NCI-H1417 treated with DMSO at 0.1 percent for 48 hours (cell line): ENCODE data around the gene LSMEM2.
"Not testable (repeated sequence)": the region's sequence is repeated elsewhere in the genome, so short reads cannot be mapped to it uniquely, and the experiment has no call there.

Experiments
- DNase-seq: peaks from one replicate; lab custom pipeline; 2025; lab: John Stamatoyannopoulos, UW

Gene LSMEM2

GRCh38 chr3:50245831-50246516 is 32.9 kb upstream of the LSMEM2 start:
- no peak for DNase-seq

GRCh38 chr3:50246517-50246954 is 32.4 kb upstream of the LSMEM2 start:
- DNase-seq: no peak

GRCh38 chr3:50248387-50248786 is 30.5 kb upstream of the LSMEM2 start:
- DNase-seq: no peak

DNA sequence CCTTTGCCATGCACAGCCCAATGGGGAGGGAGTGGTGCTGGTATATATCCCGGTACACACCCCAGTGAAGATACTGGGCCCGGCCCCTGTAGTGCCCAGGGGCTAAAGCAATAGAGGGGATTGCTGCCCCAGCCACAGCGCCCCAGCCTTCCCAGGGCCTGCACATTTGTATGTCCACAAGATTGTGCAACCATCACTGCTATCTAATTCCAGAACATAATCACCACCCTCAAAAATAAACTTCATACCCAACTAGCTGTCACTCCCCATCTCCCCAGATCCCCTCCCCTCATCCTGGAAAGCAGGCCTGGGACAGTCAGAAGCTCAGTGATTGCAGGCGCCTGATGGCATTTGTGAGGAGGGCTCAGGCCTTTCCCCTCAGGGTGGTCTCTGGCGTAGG is 29.4 kb upstream of the LSMEM2 start:
- no peak for DNase-seq

- no peak for DNase-seq
Measured at GRCh38 chr3:50250514-50250913, 28.4 kb upstream of the LSMEM2 start.

- DNase-seq: no peak
Measured at GRCh38 chr3:50251220-50251619, 27.7 kb upstream of the LSMEM2 start.

- no peak for DNase-seq
Measured at GRCh38 chr3:50254577-50255250, 24.2 kb upstream of the LSMEM2 start.

GRCh38 chr3:50255251-50255615 is 23.7 kb upstream of the LSMEM2 start:
- no peak for DNase-seq

DNA sequence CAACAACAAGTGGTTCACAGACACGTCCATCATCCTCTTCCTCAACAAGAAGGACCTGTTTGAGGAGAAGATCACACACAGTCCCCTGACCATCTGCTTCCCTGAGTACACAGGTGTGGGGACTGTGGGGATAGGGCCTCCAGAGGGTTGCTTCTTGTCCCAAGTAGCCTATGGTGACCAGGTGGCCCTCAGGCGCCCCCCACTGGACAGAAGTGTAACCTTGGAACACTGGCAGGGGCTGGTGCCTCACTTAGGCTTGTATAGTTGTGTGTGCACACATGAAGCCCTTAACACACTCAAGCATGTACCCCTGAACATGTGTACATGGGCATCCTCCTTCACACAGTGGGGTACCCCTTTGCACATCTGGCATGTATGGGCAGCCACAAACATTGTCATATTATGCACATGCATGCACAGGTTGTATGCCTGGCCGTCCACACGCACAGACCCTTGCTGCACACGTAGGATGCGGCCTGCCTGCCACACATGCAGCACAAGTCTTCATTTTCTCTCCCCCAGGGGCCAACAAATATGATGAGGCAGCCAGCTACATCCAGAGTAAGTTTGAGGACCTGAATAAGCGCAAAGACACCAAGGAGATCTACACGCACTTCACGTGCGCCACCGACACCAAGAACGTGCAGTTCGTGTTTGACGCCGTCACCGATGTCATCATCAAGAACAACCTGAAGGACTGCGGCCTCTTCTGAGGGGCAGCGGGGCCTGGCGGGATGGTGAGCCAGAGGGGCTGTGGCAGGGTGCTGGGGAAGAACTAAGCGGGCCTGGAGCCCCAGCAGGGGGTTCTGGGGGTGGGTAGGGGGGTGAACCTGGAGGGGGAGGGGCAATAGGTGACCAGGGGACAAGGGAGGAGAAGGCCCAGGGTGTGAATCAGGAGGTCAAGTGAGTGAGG is 21.7 kb upstream of the LSMEM2 start:
- DNase-seq: no peak

DNA sequence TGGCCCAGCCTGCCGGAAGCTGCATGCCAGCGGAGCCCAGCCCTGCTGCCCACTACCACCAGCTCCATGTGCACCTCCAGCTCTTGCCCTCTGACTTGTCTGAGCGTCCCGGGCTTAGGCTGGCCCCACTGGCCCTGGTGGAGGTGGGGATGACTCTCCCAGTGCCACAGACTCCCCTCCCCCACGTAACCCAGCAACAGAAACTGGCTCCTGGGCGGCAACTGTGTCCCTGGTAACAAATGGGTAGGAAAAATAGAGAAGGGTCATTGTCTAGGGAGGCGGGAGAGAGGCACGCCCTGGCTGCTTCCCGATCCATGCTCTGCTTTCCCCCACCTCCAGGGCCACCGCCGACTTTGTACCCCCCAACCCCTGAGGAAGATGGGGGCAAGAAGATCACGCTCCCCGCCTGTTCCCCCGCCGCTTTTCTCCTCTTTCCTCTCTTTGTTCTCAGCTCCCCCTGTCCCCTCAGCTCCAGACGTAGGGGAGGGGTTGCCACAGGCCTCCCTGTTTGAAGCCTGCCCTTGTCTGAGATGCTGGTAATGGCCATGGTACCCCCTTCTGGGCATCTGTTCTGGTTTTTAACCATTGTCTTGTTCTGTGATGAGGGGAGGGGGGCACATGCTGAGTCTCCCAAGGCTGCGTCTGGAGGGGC is 20.7 kb upstream of the LSMEM2 start:
- DNase-seq: no peak

DNA sequence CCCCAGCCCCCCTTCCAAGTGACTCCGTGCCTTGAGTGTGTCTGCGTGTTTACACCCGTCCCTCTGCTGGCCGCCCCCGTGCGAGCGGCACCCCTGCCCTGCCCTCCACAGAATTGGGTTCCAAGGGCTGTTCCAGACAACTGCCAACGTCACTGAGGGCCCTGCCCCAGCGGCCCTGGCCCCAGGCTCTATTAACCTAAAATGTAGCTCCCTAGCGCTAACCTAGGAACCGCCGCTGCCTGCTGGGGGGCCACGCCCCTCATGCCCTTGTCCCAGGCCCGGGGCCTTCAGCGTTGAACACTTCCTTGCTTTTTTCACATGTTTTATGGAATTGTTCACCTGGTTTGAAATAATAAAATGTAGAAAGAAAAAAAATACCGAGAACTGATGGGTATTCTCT is 19.9 kb upstream of the LSMEM2 start:
- no peak for DNase-seq

DNA sequence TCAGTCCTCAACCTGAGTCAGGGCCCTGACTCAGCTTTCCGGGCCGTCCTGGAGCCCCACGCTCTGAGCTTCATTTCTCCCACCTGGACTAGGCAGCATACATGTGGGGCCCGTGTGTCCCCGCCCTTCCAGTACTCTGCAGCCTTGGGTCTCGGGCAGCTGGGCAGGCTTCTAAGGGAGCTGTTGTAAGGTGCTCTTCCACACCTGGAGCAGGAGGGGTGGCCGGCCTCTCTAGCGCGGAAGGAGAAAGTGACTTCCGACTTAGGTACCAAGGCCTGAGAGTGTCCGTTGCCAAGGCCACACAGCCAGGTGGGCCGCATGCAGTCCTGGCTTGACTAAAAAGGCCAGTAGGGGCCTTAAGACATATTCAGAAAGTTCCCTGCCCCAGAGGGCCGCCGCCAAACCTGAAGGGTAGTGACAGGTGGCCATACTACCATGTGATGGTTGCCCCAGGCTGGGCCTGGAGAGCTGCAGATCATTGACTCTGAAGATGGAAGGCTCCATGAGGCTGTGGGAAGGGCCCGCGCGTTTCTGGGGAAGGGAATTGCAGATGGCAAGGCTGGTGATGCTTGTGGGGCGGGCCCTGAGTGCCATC is 19.4 kb upstream of the LSMEM2 start:
- DNase-seq: no peak

DNA sequence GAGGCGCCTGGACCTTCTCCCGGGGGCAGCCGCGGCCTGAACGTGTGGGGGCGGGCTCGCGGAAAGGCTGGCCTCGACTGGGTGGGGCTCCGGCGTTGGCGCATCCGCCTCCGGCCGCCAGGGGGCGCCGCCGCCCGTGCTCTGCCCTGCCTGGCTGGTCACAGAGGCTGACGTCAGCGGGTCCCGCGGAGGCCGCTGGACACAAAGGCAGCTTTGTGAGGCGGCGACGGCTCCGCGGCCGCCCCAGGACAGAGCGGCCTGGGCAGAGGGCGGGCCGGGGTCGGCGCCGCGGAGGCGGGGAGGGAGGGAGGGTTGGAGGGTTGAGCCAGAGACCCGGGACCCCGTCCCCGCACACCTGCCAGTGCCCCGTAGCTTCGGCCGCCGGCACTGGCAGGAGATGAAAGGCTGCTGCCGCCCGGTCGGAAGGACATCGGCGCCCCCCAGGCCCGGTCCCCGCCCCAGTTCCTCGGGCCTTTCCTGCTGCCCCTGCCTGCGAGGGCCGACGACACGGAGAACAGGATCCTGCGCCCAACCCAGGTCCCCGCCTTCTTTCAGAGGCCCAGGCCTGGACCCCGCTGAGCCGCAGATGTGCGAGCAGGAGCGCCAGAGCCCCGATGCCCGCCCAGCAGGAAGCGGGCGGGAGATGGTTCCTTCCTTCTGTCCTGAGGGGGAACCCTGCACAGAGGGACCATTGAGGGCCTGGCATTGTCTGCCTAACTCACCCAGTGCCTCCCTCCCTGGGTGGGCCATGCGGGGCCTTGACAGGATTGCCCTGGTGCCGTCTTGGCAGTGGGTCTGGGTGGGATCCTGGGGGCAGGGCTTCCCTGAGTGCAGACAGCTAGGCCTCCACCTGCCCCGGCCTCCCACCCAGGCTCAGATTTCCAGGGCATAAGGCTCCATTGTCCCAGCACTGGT is 18.6 kb upstream of the LSMEM2 start:
- no peak for DNase-seq

DNA sequence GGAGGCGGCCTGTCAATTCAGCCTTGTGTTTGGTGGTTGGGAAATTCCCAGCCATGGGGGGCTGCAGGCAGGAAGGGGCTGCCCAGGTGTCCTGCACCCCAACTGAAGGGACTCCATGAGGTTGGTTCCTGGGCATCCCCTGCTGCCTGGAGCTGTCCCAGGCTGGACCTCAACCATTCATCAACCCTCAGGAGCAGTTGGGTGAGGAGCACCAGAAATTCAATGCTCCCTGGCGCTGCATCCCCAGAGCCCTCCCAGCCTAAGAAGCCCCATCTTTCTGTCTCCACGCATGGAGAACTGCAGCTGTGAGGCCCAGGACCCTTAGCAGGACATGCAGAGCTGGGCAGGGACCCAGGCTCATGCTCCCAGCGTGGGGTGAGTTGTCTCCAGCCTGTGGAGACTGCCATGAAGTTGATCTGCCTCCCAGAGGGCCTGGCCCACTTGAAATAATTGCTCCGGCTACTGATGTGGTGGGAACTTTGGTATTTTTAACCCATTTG is 17.9 kb upstream of the LSMEM2 start:
- DNase-seq: no peak

DNA sequence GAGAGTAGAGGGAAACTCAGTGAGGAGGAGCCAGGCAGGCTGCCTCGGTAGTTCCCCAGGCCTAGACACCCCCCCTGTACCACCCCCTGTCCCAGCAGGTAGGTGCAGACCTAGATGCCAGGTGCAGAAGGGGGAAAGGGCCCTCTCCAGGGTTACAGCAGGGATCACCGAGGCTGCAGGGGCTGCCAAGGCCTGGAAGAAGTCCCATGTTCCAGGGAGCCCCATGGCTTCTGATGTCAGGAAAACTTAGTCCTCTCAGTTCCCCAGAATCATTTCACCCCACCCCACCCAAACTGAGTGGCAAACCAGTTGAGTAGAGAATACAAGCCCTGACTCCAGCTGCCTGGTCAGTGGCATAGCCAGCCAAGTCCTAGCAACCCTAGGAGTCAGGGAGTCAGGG is 17.4 kb upstream of the LSMEM2 start:
- DNase-seq: no peak

- DNase-seq: not testable (repeated sequence)
Measured at GRCh38 chr3:50262200-50262599, 16.7 kb upstream of the LSMEM2 start.

DNA sequence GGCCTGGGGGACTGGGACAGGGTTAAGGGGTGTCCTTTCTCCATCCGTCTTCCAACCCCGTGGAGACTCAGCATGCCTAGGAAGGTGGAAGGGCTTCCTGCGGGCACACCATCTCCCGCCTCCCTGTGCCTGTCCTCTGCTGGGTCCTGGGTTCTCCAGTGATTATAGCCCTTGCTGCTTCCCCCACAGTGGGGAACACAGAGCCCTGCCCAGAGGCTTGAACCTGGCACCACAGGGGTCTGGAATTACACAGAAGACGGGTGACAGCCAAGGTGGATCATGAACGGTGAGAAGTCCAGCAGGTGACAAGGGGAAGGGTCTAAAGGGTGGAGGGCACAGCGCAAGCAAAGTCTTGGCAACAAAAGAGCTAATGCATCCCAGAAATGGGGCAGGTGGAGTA is 16.1 kb upstream of the LSMEM2 start:
- DNase-seq: no peak

- DNase-seq: no peak
Measured at GRCh38 chr3:50263478-50264382, 15.2 kb upstream of the LSMEM2 start.

DNA sequence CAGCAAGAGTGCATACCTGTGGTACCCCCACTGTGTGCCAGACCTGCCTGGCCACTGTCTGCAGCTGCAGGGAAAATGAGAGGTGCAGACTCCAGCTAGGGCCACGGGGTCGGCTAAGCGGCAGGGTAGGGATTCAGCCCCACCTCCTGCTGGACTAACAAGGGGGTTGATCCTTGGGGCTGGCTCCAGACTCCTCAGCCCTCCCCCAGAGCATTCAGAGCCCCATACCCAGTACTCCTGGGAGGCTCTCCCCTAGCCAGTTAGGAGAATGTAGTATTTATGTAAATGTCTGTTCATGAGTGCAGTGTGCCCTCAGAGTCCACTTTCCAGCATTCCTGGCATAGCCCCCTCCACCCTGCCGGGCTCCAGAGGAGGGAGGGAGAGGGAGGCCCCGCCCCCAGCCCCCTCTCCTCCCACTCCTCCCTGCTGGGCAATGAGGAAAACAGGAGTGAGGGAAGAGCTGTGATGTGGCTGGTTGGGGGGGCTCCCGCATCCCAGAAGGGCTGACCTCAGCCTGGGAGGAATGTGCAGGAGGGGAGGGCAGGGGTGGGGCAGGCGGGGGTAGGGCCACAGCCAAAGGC is 14.4 kb upstream of the LSMEM2 start:
- no peak for DNase-seq
